ENCODE data around the gene TEP1. TPM values are rescaled to one million over a fixed set of nuclear protein-coding genes. Genes with fewer than 3 reads are reported as not detected.
A peak's percentile ranks its signal among the peaks of the same experiment; 100 is the strongest.
"Not testable (repeated sequence)": the region's sequence is repeated elsewhere in the genome, so short reads cannot be mapped to it uniquely, and the experiment has no call there.

The TEP1 gene
- total RNA-seq, 6 experiments from 2014 or later: 11.6 to 16.1 (median 13.7) TPM

GRCh38 chr14:20341646-20342045 is 71.7 kb downstream of the TEP1 start:
- Mint-ChIP-seq H3K9me3 (no peaks in the 10 kb centered on the region), H3K4me3 (peak overlapping the region; percentile 94), H3K27ac (no peak overlapping the region), H3K36me3 (ENCODE audit: low read depth) (peaks cover 13% of the 10 kb centered on the region), H3K4me1 (ENCODE audit: low read depth) (peaks cover 16% of the 10 kb centered on the region), H3K27me3 (ENCODE audit: insufficient read depth) (no peaks in the 10 kb centered on the region; the same call in 1 of the 2 replicates)
- no peak for TF ChIP-seq CTCF (IDR thresholded peaks at IDR 0.05)
- no peak for DNase-seq

GRCh38 chr14:20341032-20341431 is 72.3 kb downstream of the TEP1 start:
- peaks cover 16% of the 10 kb centered on the region for H3K4me1 Mint-ChIP-seq (ENCODE audit: low read depth)
- H3K9me3 Mint-ChIP-seq; H3K4me3 Mint-ChIP-seq; H3K27me3 Mint-ChIP-seq (ENCODE audit: insufficient read depth); H3K36me3 Mint-ChIP-seq (ENCODE audit: low read depth); H3K27ac Mint-ChIP-seq; DNase-seq: not testable (repeated sequence)

GRCh38 chr14:20334017-20334416 is 79.3 kb downstream of the TEP1 start:
- peak overlapping the region; percentile 98; the same call in 1 of the 2 replicates for H3K4me3 Mint-ChIP-seq
- H3K27ac Mint-ChIP-seq: peak overlapping the region; percentile 93; the same call in 1 of the 2 replicates
- no peaks in the 10 kb centered on the region for H3K9me3 Mint-ChIP-seq
- no peak for DNase-seq
- H3K4me1 Mint-ChIP-seq (ENCODE audit: low read depth): peaks cover 38% of the 10 kb centered on the region
- H3K36me3 Mint-ChIP-seq (ENCODE audit: low read depth): peaks cover 6% of the 10 kb centered on the region; the same call in 1 of the 2 replicates
- no peaks in the 10 kb centered on the region; the same call in none of the 2 replicates for H3K27me3 Mint-ChIP-seq (ENCODE audit: insufficient read depth)
- TF ChIP-seq CTCF (IDR thresholded peaks at IDR 0.05): no peak

- H3K36me3 Mint-ChIP-seq (ENCODE audit: low read depth): peaks cover 6% of the 10 kb centered on the region; the same call in 1 of the 2 replicates
- H3K27ac Mint-ChIP-seq: peak overlapping the region; percentile 93
- no peaks in the 10 kb centered on the region; the same call in 1 of the 2 replicates for H3K27me3 Mint-ChIP-seq (ENCODE audit: insufficient read depth)
- no peaks in the 10 kb centered on the region for H3K9me3 Mint-ChIP-seq
- no peak for TF ChIP-seq CTCF (IDR thresholded peaks at IDR 0.05)
- no peak for DNase-seq
- H3K4me1 Mint-ChIP-seq (ENCODE audit: low read depth): peaks cover 38% of the 10 kb centered on the region
- peak overlapping the region; percentile 98 for H3K4me3 Mint-ChIP-seq
Observed at GRCh38 chr14:20333494-20333841, 79.8 kb downstream of the TEP1 start.

- H3K36me3 Mint-ChIP-seq (ENCODE audit: low read depth): peaks cover 6% of the 10 kb centered on the region; the same call in 1 of the 2 replicates
- peaks cover 40% of the 10 kb centered on the region for H3K4me1 Mint-ChIP-seq (ENCODE audit: low read depth)
- no peaks in the 10 kb centered on the region; the same call in 1 of the 2 replicates for H3K27me3 Mint-ChIP-seq (ENCODE audit: insufficient read depth)
- TF ChIP-seq CTCF (IDR thresholded peaks at IDR 0.05): no peak
- peak; percentile 84 for DNase-seq
- no peaks in the 10 kb centered on the region for H3K9me3 Mint-ChIP-seq
- H3K4me3 Mint-ChIP-seq: peak within 1 kb of the TSS; percentile 98
- peak within 1 kb of the TSS; percentile 93 for H3K27ac Mint-ChIP-seq
Observed at GRCh38 chr14:20332788-20333493, 80.4 kb downstream of the TEP1 start, which contains the start of gene CCNB1IP1. TSS of gene CCNB1IP1 (minus strand) at chr14:20333279. CDS start at chr14:20316523, 16,756 bp downstream.

- no peaks in the 10 kb centered on the region; the same call in 1 of the 2 replicates for H3K27me3 Mint-ChIP-seq (ENCODE audit: insufficient read depth)
- no peaks in the 10 kb centered on the region for H3K9me3 Mint-ChIP-seq
- peak overlapping the region; percentile 93 for H3K27ac Mint-ChIP-seq
- DNase-seq: peak; percentile 12
- no peak for TF ChIP-seq CTCF (IDR thresholded peaks at IDR 0.05)
- H3K36me3 Mint-ChIP-seq (ENCODE audit: low read depth): peaks cover 6% of the 10 kb centered on the region; the same call in 1 of the 2 replicates
- peaks cover 45% of the 10 kb centered on the region for H3K4me1 Mint-ChIP-seq (ENCODE audit: low read depth)
- peak overlapping the region; percentile 98 for H3K4me3 Mint-ChIP-seq
Observed at GRCh38 chr14:20332431-20332787, 80.9 kb downstream of the TEP1 start.
